ENCODE data around the gene ADAMTSL1. TPM values are rescaled to one million over a fixed set of nuclear protein-coding genes. Genes with fewer than 3 reads are reported as not detected.

The ADAMTSL1 gene
- total RNA-seq, 1 experiment from 2014 or later, result not detected

DNA sequence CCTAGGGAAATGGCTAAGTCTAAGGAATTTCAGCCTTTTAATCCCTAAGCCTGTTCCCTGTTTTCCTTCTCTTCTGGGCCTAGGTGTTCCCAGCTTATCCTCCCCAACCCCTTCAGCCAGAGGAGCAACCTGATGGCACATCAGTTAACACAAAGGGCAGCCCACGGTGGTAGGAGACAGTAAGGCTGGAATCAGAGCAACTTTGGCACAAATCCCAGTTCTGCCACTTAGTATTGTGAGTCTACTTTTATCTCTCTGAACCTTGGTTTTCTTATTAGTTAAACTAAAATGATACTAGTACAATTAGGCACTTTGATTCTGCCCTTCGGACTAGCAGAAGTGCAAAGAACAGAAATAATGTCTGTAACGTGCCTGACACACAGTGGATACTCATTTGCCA lies 312.2 kb downstream of the ADAMTSL1 start:
- Histone ChIP-seq H3K27me3 (ENCODE audit: control insufficient read depth, insufficient read depth, low read length) (no peaks in the 10 kb centered on the region), H3K4me3 (ENCODE audit: low read depth in 2 of 2, low read length in 2 of 2) (no peak overlapping the region), H3K27ac (ENCODE audit: low read length) (no peak overlapping the region), H3K9me3 (ENCODE audit: control insufficient read depth, insufficient read depth, low read depth, low read length) (no peaks in the 10 kb centered on the region), H3K4me1 (ENCODE audit: control insufficient read depth, insufficient read depth, low read length) (no peaks in the 10 kb centered on the region), H3K36me3 (ENCODE audit: control insufficient read depth, insufficient read depth, low read length) (no peaks in the 10 kb centered on the region)
- no peak for DNase-seq (ENCODE audit: low read depth, low spot score)
- ChIA-PET POLR2A (no interaction called here), CTCF (no interaction called here)
- no TSS peak for BruUV-seq (replicated peaks)
- in situ Hi-C loops (cut with HindIII; ENCODE audit: low pct_unique_long_range_greater_than_20kb, low sequenced_read_pairs) (no loop called here), intact Hi-C loops (cut with micrococcal nuclease; ENCODE audit: unreplicated experiment) (no loop called here)
- TF ChIP-seq, protein P1, sequence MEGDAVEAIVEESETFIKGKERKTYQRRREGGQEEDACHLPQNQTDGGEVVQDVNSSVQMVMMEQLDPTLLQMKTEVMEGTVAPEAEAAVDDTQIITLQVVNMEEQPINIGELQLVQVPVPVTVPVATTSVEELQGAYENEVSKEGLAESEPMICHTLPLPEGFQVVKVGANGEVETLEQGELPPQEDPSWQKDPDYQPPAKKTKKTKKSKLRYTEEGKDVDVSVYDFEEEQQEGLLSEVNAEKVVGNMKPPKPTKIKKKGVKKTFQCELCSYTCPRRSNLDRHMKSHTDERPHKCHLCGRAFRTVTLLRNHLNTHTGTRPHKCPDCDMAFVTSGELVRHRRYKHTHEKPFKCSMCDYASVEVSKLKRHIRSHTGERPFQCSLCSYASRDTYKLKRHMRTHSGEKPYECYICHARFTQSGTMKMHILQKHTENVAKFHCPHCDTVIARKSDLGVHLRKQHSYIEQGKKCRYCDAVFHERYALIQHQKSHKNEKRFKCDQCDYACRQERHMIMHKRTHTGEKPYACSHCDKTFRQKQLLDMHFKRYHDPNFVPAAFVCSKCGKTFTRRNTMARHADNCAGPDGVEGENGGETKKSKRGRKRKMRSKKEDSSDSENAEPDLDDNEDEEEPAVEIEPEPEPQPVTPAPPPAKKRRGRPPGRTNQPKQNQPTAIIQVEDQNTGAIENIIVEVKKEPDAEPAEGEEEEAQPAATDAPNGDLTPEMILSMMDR (IDR thresholded peaks at IDR 0.05), result no peak
- no peak for TF ChIP-seq TCF7L2 (IDR thresholded peaks at IDR 0.05; ENCODE audit: low read depth, low read length)
- TF ChIP-seq SIN3A (IDR thresholded peaks at IDR 0.05; ENCODE audit: borderline replicate concordance, insufficient read depth, low read depth, low read length), result no peak
- TF ChIP-seq, protein P2, sequence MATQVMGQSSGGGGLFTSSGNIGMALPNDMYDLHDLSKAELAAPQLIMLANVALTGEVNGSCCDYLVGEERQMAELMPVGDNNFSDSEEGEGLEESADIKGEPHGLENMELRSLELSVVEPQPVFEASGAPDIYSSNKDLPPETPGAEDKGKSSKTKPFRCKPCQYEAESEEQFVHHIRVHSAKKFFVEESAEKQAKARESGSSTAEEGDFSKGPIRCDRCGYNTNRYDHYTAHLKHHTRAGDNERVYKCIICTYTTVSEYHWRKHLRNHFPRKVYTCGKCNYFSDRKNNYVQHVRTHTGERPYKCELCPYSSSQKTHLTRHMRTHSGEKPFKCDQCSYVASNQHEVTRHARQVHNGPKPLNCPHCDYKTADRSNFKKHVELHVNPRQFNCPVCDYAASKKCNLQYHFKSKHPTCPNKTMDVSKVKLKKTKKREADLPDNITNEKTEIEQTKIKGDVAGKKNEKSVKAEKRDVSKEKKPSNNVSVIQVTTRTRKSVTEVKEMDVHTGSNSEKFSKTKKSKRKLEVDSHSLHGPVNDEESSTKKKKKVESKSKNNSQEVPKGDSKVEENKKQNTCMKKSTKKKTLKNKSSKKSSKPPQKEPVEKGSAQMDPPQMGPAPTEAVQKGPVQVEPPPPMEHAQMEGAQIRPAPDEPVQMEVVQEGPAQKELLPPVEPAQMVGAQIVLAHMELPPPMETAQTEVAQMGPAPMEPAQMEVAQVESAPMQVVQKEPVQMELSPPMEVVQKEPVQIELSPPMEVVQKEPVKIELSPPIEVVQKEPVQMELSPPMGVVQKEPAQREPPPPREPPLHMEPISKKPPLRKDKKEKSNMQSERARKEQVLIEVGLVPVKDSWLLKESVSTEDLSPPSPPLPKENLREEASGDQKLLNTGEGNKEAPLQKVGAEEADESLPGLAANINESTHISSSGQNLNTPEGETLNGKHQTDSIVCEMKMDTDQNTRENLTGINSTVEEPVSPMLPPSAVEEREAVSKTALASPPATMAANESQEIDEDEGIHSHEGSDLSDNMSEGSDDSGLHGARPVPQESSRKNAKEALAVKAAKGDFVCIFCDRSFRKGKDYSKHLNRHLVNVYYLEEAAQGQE (IDR thresholded peaks at IDR 0.05; ENCODE audit: insufficient read depth in 1 of 2, low read depth in 2 of 2, low read length in 1 of 2), result no peak
- no peak for TF ChIP-seq POLR2AphosphoS5 (IDR thresholded peaks at IDR 0.05; ENCODE audit: low read depth, low read length)
- no peak for ATAC-seq

DNA sequence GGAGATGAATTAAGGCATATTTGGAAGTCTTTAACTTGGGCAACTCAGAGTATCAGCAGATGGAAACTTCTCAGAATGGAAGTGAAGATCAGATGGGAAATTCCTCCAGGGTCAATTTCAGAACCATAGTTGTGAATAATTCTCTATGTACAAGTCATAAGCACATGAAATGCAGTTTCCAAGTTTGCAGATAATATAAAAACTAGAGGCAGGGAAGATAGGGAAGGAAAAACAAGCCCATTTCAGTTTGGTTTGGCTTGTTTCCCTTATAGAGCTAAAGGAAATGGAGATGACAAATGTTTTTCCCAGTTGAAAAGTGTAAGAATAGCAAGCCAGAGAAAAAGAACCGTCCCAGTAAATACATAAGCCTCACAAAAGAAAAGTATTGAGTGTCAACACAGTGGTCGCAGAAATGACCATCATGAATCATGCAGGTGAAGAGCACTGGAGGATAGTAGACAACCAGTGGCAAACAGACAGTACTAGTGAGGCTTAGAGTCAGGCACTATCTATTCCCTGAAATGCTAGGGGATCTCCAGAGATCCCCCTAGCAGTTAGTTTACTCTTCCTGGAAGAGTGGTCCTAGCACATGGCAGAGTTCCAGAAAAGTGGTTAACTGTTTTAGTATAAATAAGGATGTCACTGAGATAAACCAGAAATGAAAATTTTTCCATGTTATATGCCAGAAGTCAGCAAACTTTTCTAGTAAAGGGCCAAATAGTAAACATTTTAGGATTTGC lies 313.1 kb downstream of the ADAMTSL1 start:
- in situ Hi-C loops (cut with HindIII; ENCODE audit: low pct_unique_long_range_greater_than_20kb, low sequenced_read_pairs), result no loop called here
- DNase-seq (ENCODE audit: low read depth, low spot score) (no peak), ATAC-seq (no peak)
- POLR2A ChIA-PET, result no interaction called here
- no TSS peak for BruUV-seq (replicated peaks)
- Histone ChIP-seq H3K27ac (ENCODE audit: low read length) (no peak overlapping the region), H3K9me3 (ENCODE audit: control insufficient read depth, insufficient read depth, low read depth, low read length) (no peaks in the 10 kb centered on the region), H3K4me1 (ENCODE audit: control insufficient read depth, insufficient read depth, low read length) (no peaks in the 10 kb centered on the region), H3K4me3 (ENCODE audit: low read depth in 2 of 2, low read length in 2 of 2) (no peak overlapping the region), H3K36me3 (ENCODE audit: control insufficient read depth, insufficient read depth, low read length) (no peaks in the 10 kb centered on the region), H3K27me3 (ENCODE audit: control insufficient read depth, insufficient read depth, low read length) (no peaks in the 10 kb centered on the region)
- TF ChIP-seq, protein P1 (IDR thresholded peaks at IDR 0.05), result no peak
- TF ChIP-seq, protein P2 (IDR thresholded peaks at IDR 0.05; ENCODE audit: insufficient read depth in 1 of 2, low read depth in 2 of 2, low read length in 1 of 2), result no peak
- TF ChIP-seq SIN3A (IDR thresholded peaks at IDR 0.05; ENCODE audit: borderline replicate concordance, insufficient read depth, low read depth, low read length), result no peak
- TF ChIP-seq POLR2AphosphoS5 (IDR thresholded peaks at IDR 0.05; ENCODE audit: low read depth, low read length), result no peak
- no peak for TF ChIP-seq TCF7L2 (IDR thresholded peaks at IDR 0.05; ENCODE audit: low read depth, low read length)
- CTCF ChIA-PET, result no interaction called here
- intact Hi-C loops (cut with micrococcal nuclease; ENCODE audit: unreplicated experiment), result no loop called here

Measured in Panc1 (cell line).